Naive thymus-derived CD8-positive, alpha-beta T cell (primary cell): ENCODE measurements around the gene PROCA1. TPM values are rescaled to one million over a fixed set of nuclear protein-coding genes. Genes with fewer than 3 reads are reported as not detected.

Experiments used
- ATAC-seq, 2 donors: fragments of 150-1000 bp; cut with Tn5 transposase in 1 of 2; sonication (Bioruptor Pico), chemical (Tn5 transposase) in 1 of 2; 1 replicate in 1 of 2; 2 replicates in 1 of 2; pipeline ENCODE4 v1.10.0; 2021; ENCODE audit warnings: mild to moderate bottlenecking in 2 of 2, moderate library complexity in 2 of 2
- POLR2A ChIA-PET: fragments of 350-600 bp; sonication (Branson Sonifier 250); formaldehyde crosslinking; loops from one replicate; lab custom pipeline; 2021; ENCODE audit warnings: antibody characterized with exemption; lab: Charles Lee
- DNase-seq, 10 donors: peaks; one replicate each; pipeline versions ENCODE4 v3.0.0 to v3.0.0-alpha.2; 2020 to 2022
- H3K27ac Mint-ChIP-seq, 10 donors: one replicate each; pipeline ENCODE4 v1.8.0; 2020 to 2022; ENCODE audit warnings: mild to moderate bottlenecking in 10 of 10, mixed read lengths in 10 of 10, moderate library complexity in 4 of 10, inconsistent platforms in 1 of 10
- H3K27me3 Mint-ChIP-seq, 5 donors: one replicate each; pipeline ENCODE4 v1.8.0; 2021 to 2022; ENCODE audit warnings: mixed read lengths in 5 of 5
- H3K36me3 Mint-ChIP-seq, 3 donors: one replicate each; pipeline ENCODE4 v1.8.0; 2020 to 2022; ENCODE audit warnings: mixed read lengths in 3 of 3, mild to moderate bottlenecking in 2 of 3, inconsistent platforms in 1 of 3
- H3K4me1 Mint-ChIP-seq, 4 donors: one replicate each; pipeline ENCODE4 v1.8.0; 2021 to 2022; ENCODE audit warnings: mixed read lengths in 4 of 4
- H3K4me3 Mint-ChIP-seq, 10 donors: one replicate each; pipeline ENCODE4 v1.8.0; 2020 to 2022; ENCODE audit warnings: mild to moderate bottlenecking in 10 of 10, mixed read lengths in 10 of 10, moderate library complexity in 6 of 10, inconsistent platforms in 1 of 10
- H3K9me3 Mint-ChIP-seq, 9 donors: one replicate each; pipeline ENCODE4 v1.8.0; 2020 to 2022; ENCODE audit warnings: mixed read lengths in 9 of 9, mild to moderate bottlenecking in 3 of 9, inconsistent platforms in 1 of 9, moderate library complexity in 1 of 9
- polyA plus RNA-seq, 3 donors: library from polyadenylated mRNA; unstranded; fragments of 300-500 nt; fragmentation: Illumina TruSeq; gene quantifications; one replicate each; pipeline ENCODE4 v1.2.3, GENCODE V29; 2021
- total RNA-seq, 8 experiments: library from RNA in 2 of 8; stranded (reverse) in 2 of 8; gene quantifications; one replicate each; pipeline ENCODE4 v1.2.3 and lab custom pipeline; 2021 to 2026

The PROCA1 gene
- total and polyA plus RNA-seq, 5 experiments from 2014 or later: 0.16 to 17.3 (median 2.0) TPM

- DNase-seq (no peak), ATAC-seq (no peak)
- Mint-ChIP-seq H3K9me3 (no peaks in the 10 kb centered on the region), H3K4me1 (peaks cover 6 to 41% (median 15%) of the 10 kb centered on the region in 4 donors), H3K27ac (peak overlapping the region in 4 of 10 donors; percentile 51 to 83 (median 65)), H3K36me3 (peaks cover 0 to 62% (median 14%) of the 10 kb centered on the region in 3 donors), H3K27me3 (no peaks in the 10 kb centered on the region), H3K4me3 (no peak overlapping the region)
- POLR2A ChIA-PET: no interaction called here
Observed at GRCh38 chr17:28655160-28655559, 56.5 kb downstream of the PROCA1 start.

Other genes starting within 250 kb of the PROCA1 start
- gene SLC13A2, start 238.2 kb downstream of the PROCA1 start, total RNA-seq: not detected
- gene SLC13A2, start 238.2 kb downstream of the PROCA1 start, polyA plus RNA-seq: not detected
- not detected for gene FOXN1, start 205.5 kb downstream of the PROCA1 start, total RNA-seq
- not detected for gene FOXN1, start 205.5 kb downstream of the PROCA1 start, polyA plus RNA-seq
- 10 to 100 TPM; 36.6 to 43.8 TPM for gene UNC119, start 159.3 kb downstream of the PROCA1 start, total RNA-seq
- gene UNC119, start 159.3 kb downstream of the PROCA1 start, polyA plus RNA-seq: 10 to 100 TPM; 18.4 to 27.1 (median 26.6) TPM
- gene PIGS, start 140.4 kb downstream of the PROCA1 start, total RNA-seq: 10 to 100 TPM; 51.3 to 51.4 TPM
- 10 to 100 TPM; 36.7 to 48.1 (median 42.0) TPM for gene PIGS, start 140.4 kb downstream of the PROCA1 start, polyA plus RNA-seq
- gene ALDOC, start 135.0 kb downstream of the PROCA1 start, total RNA-seq: 10 to 100 TPM; 36.1 to 37.5 TPM
- 10 to 100 TPM; 65.3 to 86.7 (median 78.9) TPM for gene ALDOC, start 135.0 kb downstream of the PROCA1 start, polyA plus RNA-seq
- 10 to 100 TPM; 10.6 to 11.2 TPM for gene SPAG5, start 112.9 kb downstream of the PROCA1 start, total RNA-seq
- 1 to 10 TPM in 1 of 3 donors, under 1 TPM in 2; 0.40 to 2.7 (median 0.81) TPM for gene SPAG5, start 112.9 kb downstream of the PROCA1 start, polyA plus RNA-seq
- 10 to 100 TPM; 27.3 to 28.9 TPM for gene RSKR, start 97.7 kb downstream of the PROCA1 start, total RNA-seq
- gene RSKR, start 97.7 kb downstream of the PROCA1 start, polyA plus RNA-seq: under 1 TPM; 0.11 to 0.75 (median 0.24) TPM
- gene BLTP2, start 66.7 kb downstream of the PROCA1 start, total RNA-seq: 100 to 1,000 TPM; 137 to 149 TPM
- gene BLTP2, start 66.7 kb downstream of the PROCA1 start, polyA plus RNA-seq: 10 to 100 TPM; 36.0 to 51.7 (median 36.1) TPM
- 10 to 100 TPM; 38.4 to 40.0 TPM for gene SDF2, start 50.0 kb downstream of the PROCA1 start, total RNA-seq
- 10 to 100 TPM; 55.8 to 76.3 (median 59.0) TPM for gene SDF2, start 50.0 kb downstream of the PROCA1 start, polyA plus RNA-seq
- gene SUPT6H, start 49.7 kb downstream of the PROCA1 start, total RNA-seq: 100 to 1,000 TPM in 1 of 2 experiments, 10 to 100 TPM in 1; 88.1 to 105 TPM
- gene SUPT6H, start 49.7 kb downstream of the PROCA1 start, polyA plus RNA-seq: 10 to 100 TPM in 1 of 3 donors, 1 to 10 TPM in 2; 7.4 to 22.0 (median 10.0) TPM
- gene RAB34, start 6.0 kb upstream of the PROCA1 start, total RNA-seq: 1 to 10 TPM; 5.0 to 5.7 TPM
- 10 to 100 TPM in 1 of 3 donors, 1 to 10 TPM in 2; 3.3 to 10.2 (median 7.7) TPM for gene RAB34, start 6.0 kb upstream of the PROCA1 start, polyA plus RNA-seq
- gene RPL23A, start 8.1 kb upstream of the PROCA1 start, total RNA-seq: 1,000 to 10,000 TPM; 3,189 to 3,253 TPM
- 1,000 to 10,000 TPM; 6,432 to 6,679 (median 6,593) TPM for gene RPL23A, start 8.1 kb upstream of the PROCA1 start, polyA plus RNA-seq
- under 1 TPM in 1 of 2 experiments, not detected in 1; 0.88 TPM for gene TLCD1, start 14.3 kb upstream of the PROCA1 start, total RNA-seq
- under 1 TPM in 1 of 3 donors, not detected in 2; 0.22 TPM for gene TLCD1, start 14.3 kb upstream of the PROCA1 start, polyA plus RNA-seq
- gene NEK8, start 16.9 kb upstream of the PROCA1 start, total RNA-seq: 10 to 100 TPM; 12.8 to 15.1 TPM
- 1 to 10 TPM; 3.2 to 4.0 (median 3.4) TPM for gene NEK8, start 16.9 kb upstream of the PROCA1 start, polyA plus RNA-seq
- 10 to 100 TPM; 32.3 to 36.2 TPM for gene TRAF4, start 32.1 kb upstream of the PROCA1 start, total RNA-seq
- 1 to 10 TPM in 2 of 3 donors, under 1 TPM in 1; 0.99 to 1.3 (median 1.0) TPM for gene TRAF4, start 32.1 kb upstream of the PROCA1 start, polyA plus RNA-seq
- 10 to 100 TPM; 16.9 to 23.1 TPM for gene FAM222B, start 130.9 kb upstream of the PROCA1 start, total RNA-seq
- gene FAM222B, start 130.9 kb upstream of the PROCA1 start, polyA plus RNA-seq: 10 to 100 TPM in 1 of 3 donors, 1 to 10 TPM in 2; 7.5 to 20.0 (median 9.2) TPM
- 10 to 100 TPM; 25.3 to 25.8 TPM for gene ERAL1, start 143.1 kb upstream of the PROCA1 start, total RNA-seq
- 10 to 100 TPM; 32.7 to 54.9 (median 38.0) TPM for gene ERAL1, start 143.1 kb upstream of the PROCA1 start, polyA plus RNA-seq
- gene FLOT2, start 185.8 kb upstream of the PROCA1 start, total RNA-seq: 100 to 1,000 TPM; 206 to 213 TPM
- gene FLOT2, start 185.8 kb upstream of the PROCA1 start, polyA plus RNA-seq: 100 to 1,000 TPM; 230 to 253 (median 237) TPM
- gene DHRS13, start 191.2 kb upstream of the PROCA1 start, total RNA-seq: 10 to 100 TPM; 46.1 to 47.3 TPM
- 10 to 100 TPM; 17.1 to 22.8 (median 19.4) TPM for gene DHRS13, start 191.2 kb upstream of the PROCA1 start, polyA plus RNA-seq
- 100 to 1,000 TPM; 117 to 124 TPM for gene PHF12, start 239.6 kb upstream of the PROCA1 start, total RNA-seq
- gene PHF12, start 239.6 kb upstream of the PROCA1 start, polyA plus RNA-seq: 10 to 100 TPM in 1 of 3 donors, 1 to 10 TPM in 2; 5.2 to 12.0 (median 6.2) TPM